T-helper 2 cell treated with Interferon-gamma antibody and Interleukin-4, amounts not matched to agents 100 ng/mL and 5 ng/mL, for 36 hours (primary cell): Measurements from ENCODE around the gene TK1. TPM values are rescaled to one million over a fixed set of nuclear protein-coding genes. Genes with fewer than 3 reads are reported as not detected.

Experiments
- intact Hi-C: fragments of 100-400 bp; cut with micrococcal nuclease; formaldehyde crosslinking; loops from one replicate; pipeline ENCODE4 v1.15.1; 2023
- total RNA-seq: library from RNA; stranded (reverse); gene quantifications from 2 replicates; pipeline ENCODE4 v1.2.3, GENCODE V29; 2022

The TK1 gene
- total RNA-seq, 1 donor from 2014 or later, result 76.1 TPM

GRCh38 chr17:78154903-78155811 is 31.7 kb downstream of the TK1 start:
- intact Hi-C loops, result no loop called here

GRCh38 chr17:78151514-78152008 is 35.3 kb downstream of the TK1 start:
- intact Hi-C loops, result no loop called here

DNA sequence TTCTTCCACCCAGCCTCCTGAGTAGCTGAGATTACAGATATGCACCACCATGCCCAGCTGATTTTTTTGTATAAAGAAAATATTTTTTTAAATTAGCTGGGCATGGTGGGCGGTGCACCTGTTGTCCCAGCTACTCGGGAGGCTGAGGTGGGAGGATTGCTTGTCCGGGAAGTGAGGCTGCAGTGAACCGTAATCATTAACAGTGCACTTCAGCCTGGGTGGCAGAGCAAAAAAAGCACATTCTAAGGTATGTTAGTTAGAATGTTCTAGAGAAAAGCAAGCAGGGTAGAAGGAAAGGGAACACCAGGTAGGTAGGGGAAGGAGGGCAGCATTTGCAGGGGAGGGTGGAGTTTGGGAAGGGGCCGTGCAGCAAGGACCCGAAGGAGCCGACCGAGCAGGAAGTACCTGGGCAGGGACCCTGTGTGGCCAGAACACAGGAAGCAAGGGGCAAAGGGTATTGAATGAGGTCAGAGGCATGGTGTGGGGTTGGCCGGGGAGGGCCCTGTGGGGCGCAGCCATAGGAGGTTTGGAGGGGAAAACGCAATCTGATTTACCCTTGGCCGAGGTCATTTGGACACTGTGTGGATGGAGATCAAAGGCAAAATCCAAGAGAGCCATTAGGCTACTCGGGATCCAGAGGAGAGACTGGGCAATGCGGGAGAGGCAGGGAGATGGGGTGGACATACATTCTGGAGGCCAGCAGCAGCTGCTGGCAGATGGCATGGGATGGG is 38.4 kb downstream of the TK1 start:
- intact Hi-C loops, result no loop called here

GRCh38 chr17:78147315-78147998 is 39.4 kb downstream of the TK1 start:
- intact Hi-C loops, result no loop called here

GRCh38 chr17:78146881-78147280 is 40.0 kb downstream of the TK1 start:
- intact Hi-C loops, result no loop called here

DNA sequence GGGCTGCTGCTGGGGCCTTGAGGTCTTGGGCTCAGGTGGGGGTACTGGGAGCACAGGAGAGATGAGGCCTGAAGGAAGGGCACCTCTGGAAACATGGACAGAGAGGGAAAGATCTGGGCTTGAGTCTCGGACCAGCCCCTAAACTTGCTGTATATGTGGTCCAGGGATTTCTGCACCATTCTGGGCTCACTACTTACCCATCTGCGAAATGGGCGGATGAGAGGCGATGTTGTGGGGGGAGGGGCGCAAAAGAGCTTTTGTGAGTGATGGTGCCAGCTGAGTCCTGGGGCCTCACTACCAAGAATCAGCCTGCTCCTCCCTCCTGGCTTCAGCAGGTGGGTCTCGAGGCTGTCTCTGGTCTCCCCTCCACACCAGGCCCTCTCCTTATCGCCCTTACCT is 40.4 kb downstream of the TK1 start:
- intact Hi-C loops, result no loop called here

GRCh38 chr17:78144736-78145641 is 41.9 kb downstream of the TK1 start:
- intact Hi-C loops, result no loop called here

GRCh38 chr17:78144147-78144719 is 42.6 kb downstream of the TK1 start:
- intact Hi-C loops, result no loop called here

DNA sequence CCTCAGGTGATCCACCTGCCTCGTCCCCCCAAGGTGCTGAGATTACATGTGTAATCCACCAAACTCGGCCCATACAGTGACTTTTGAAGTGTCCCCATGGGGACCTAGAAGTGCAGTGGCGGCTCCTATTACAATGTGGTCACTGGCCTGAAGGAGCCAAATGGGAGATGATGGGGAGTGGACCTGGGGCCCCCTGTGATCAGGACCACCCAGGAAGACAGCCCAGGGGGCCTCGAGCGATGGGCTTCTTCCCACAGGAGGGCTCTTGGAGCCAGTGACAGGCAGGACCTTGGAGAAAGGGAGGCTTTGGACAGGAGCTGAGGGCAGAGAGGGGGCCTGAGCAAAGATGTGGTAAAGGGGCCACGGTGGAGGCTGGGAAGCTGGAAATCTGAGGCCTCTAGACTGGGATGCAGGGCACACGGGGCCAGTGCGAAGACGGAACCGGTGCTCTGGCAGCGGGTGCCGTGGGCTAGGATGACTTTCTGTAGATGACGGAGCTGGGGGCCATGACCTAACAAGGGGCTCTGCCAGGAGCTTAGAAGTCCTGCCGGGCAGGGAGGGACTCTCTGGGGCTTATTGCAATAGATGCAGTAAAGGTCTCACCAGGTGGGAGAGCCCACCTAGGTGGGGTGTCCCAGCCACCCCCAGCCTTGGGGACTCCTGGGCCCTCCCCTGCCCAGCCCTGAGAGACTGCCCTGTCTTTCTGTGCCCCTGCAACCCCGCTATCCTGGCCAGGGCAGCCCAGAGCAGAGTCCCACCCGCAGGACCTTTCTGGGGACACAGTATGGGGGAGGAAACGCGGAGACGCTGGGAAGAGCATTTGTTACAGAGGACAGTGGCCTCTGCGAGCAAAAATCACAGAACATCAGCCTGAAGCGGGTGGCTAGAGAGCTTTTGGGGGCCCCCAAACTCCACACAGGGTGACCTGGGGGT is 43.4 kb downstream of the TK1 start:
- intact Hi-C loops, result no loop called here

- intact Hi-C loops, result no loop called here
Observed at GRCh38 chr17:78142119-78142861, 44.6 kb downstream of the TK1 start.

DNA sequence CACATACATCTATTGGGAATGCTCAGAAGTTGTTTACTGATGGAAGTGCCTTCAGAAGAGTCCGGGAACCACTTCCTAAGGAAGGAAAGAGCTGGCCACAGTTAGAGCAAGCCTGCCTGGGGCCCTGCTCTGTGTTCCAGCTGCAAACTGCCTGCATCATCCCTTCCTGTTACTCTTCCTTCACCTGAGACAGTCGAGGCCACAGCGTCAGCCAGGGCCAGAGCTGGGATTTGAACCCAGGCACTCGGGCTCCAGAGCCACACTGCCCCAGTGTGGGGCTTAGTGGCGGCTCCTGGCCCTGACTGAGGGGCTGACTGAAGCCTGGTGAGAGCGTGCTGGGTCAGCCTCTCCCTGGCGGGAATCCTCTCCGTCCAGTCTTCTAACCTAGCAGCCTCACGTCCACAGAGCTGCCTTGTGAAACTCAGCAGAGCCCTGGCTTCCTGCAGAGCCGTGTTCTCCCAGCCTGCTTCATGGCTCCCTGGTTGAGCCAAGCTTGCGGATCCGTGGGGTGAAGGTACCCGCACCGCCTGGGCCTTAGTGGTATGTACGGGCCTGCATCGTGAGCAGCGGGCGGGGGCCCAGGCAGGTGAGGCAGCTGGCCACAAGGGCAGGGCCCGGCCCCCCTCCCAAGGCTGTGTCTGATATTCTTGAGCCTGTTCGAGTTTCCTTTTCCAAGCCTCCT is 45.3 kb downstream of the TK1 start:
- intact Hi-C loops, result loop anchor here (2.0 kb wide), 1 partner anchor 35 kb away; no protein-coding TSS in a partner anchor

- intact Hi-C loops, result loop anchor here (1.0 to 2.0 kb wide), 4 partner anchors 10 to 74 kb away; partner anchors contain the start of genes AFMID, BIRC5, TK1 and TMC8
Observed at GRCh38 chr17:78140169-78141051, 46.4 kb downstream of the TK1 start.

DNA sequence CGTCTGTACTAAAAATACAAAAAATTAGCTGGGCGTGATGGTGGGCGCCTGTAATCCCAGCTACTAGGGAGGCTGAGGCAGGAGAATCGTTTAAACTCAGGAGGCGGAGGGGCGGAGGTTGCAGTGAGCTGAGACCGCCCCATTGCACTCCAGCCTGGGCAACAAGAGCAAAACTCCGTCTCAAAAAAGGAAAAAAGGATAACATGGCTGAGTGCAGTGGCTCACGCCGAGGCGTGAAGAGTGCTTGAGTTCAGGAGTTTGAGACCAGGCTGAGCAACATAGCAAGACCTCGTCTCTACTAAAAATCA is 47.0 kb downstream of the TK1 start:
- intact Hi-C loops, result loop anchor here (1.0 to 10.0 kb wide), 6 partner anchors 10 to 1895 kb away; partner anchors contain the start of genes AFMID, BIRC5, CCDC40 and TBC1D16

GRCh38 chr17:78138204-78139060 is 48.4 kb downstream of the TK1 start:
- intact Hi-C loops, result loop anchor here (10.0 kb wide), 2 partner anchors 684 to 1896 kb away; partner anchors contain the start of genes CCDC40 and TBC1D16

GRCh38 chr17:78137392-78138203 is 49.3 kb downstream of the TK1 start:
- intact Hi-C loops, result loop anchor here (10.0 kb wide), 2 partner anchors 683 to 1897 kb away; partner anchors contain the start of genes CCDC40 and TBC1D16
